Right atrium auricular region (tissue), 2 donors: ENCODE data around the gene SYNJ2. TPM values are rescaled to one million over a fixed set of nuclear protein-coding genes. Genes with fewer than 3 reads are reported as not detected.
A peak's percentile ranks its signal among the peaks of the same experiment; 100 is the strongest.

Experiments used
- DNase-seq: peaks from one replicate; pipeline ENCODE4 v3.0.0-alpha.2; 2019; ENCODE audit warnings: low spot score
- H3K27ac ChIP-seq, 2 donors: fragments of 200-600 bp; sonication (generic); 1 replicate in 1 of 2; 2 replicates in 1 of 2; pipeline ENCODE4 v1.5.1; 2016 to 2019
- H3K27me3 ChIP-seq, 2 donors: fragments of 200-600 bp; sonication (generic); one replicate each; pipeline versions ENCODE4 v1.5.1 to v1.6.0; 2017 to 2019
- H3K36me3 ChIP-seq: fragments of 200-600 bp; sonication (generic); one replicate; pipeline ENCODE4 v1.5.1; 2016
- H3K4me1 ChIP-seq, 2 donors: fragments of 200-600 bp; sonication (generic); one replicate each; pipeline versions ENCODE4 v1.5.1 to v1.6.0; 2017 to 2019
- H3K4me3 ChIP-seq, 2 donors: fragments of 200-600 bp; sonication (generic); 1 replicate in 1 of 2; 2 replicates in 1 of 2; pipeline ENCODE4 v1.5.1; 2017 to 2019; ENCODE audit warnings: mild to moderate bottlenecking in 1 of 2, moderate library complexity in 1 of 2
- H3K9me3 ChIP-seq, 2 donors: fragments of 200-600 bp; sonication (generic); one replicate each; pipeline ENCODE4 v1.5.1; 2019
- CTCF ChIP-seq, 2 donors: fragments of 200-600 bp; sonication (generic); IDR thresholded peaks; one replicate each; pipeline ENCODE4 v1.5.1; 2019; ENCODE audit warnings: antibody characterized with exemption in 2 of 2
- total RNA-seq, 2 donors: library from RNA; depleted of rRNA; stranded (reverse); fragments of >200 nt; gene quantifications; one replicate each; pipeline ENCODE4 v1.1.0, GENCODE V29; 2016

Gene SYNJ2
- total RNA-seq, 2 donors from 2014 or later = 10.1 to 20.0 TPM

GRCh38 chr6:158051968-158052367 is 70.3 kb downstream of the SYNJ2 start:
- Histone ChIP-seq H3K9me3 (no peaks in the 10 kb centered on the region), H3K4me3 (no peak overlapping the region), H3K36me3 (peaks cover 21% of the 10 kb centered on the region), H3K27me3 (no peaks in the 10 kb centered on the region), H3K27ac (no peak overlapping the region), H3K4me1 (no peaks in the 10 kb centered on the region)
- DNase-seq = no peak
- TF ChIP-seq CTCF (IDR thresholded peaks at IDR 0.05) = no peak

GRCh38 chr6:158053377-158054313 is 72.0 kb downstream of the SYNJ2 start:
- Histone ChIP-seq H3K36me3 (peaks cover 21% of the 10 kb centered on the region), H3K27me3 (no peaks in the 10 kb centered on the region), H3K4me3 (no peak overlapping the region), H3K27ac (no peak overlapping the region), H3K4me1 (no peaks in the 10 kb centered on the region), H3K9me3 (no peaks in the 10 kb centered on the region)
- no peak for DNase-seq
- TF ChIP-seq CTCF (IDR thresholded peaks at IDR 0.05) = no peak

GRCh38 chr6:158056355-158056754 is 74.7 kb downstream of the SYNJ2 start:
- no peaks in the 10 kb centered on the region for H3K27me3 ChIP-seq
- no peak for TF ChIP-seq CTCF (IDR thresholded peaks at IDR 0.05)
- H3K9me3 ChIP-seq = no peaks in the 10 kb centered on the region
- H3K4me1 ChIP-seq = peaks cover 0 to 25% of the 10 kb centered on the region in 2 donors
- H3K4me3 ChIP-seq = no peak overlapping the region
- H3K36me3 ChIP-seq = peaks cover 13% of the 10 kb centered on the region
- no peak for DNase-seq
- no peak overlapping the region for H3K27ac ChIP-seq

- Histone ChIP-seq H3K27me3 (no peaks in the 10 kb centered on the region), H3K9me3 (no peaks in the 10 kb centered on the region), H3K36me3 (peaks cover 13% of the 10 kb centered on the region), H3K4me1 (peaks cover 0 to 28% of the 10 kb centered on the region in 2 donors), H3K27ac (no peak overlapping the region), H3K4me3 (no peak overlapping the region)
- no peak for TF ChIP-seq CTCF (IDR thresholded peaks at IDR 0.05)
- DNase-seq = no peak
Observed at GRCh38 chr6:158056804-158057203, 75.1 kb downstream of the SYNJ2 start.

GRCh38 chr6:158057213-158057987 is 75.7 kb downstream of the SYNJ2 start:
- TF ChIP-seq CTCF (IDR thresholded peaks at IDR 0.05) = no peak
- H3K27ac ChIP-seq = peak overlapping the region; percentile 27 to 54
- no peaks in the 10 kb centered on the region for H3K27me3 ChIP-seq
- peaks cover 19% of the 10 kb centered on the region for H3K36me3 ChIP-seq
- no peak for DNase-seq
- no peak overlapping the region for H3K4me3 ChIP-seq
- no peaks in the 10 kb centered on the region for H3K9me3 ChIP-seq
- H3K4me1 ChIP-seq = peaks cover 0 to 28% of the 10 kb centered on the region in 2 donors
